Lung (tissue), 12 donors: ENCODE data around the gene MYLK2. TPM values are rescaled to one million over a fixed set of nuclear protein-coding genes. Genes with fewer than 3 reads are reported as not detected.

Experiments
- ATAC-seq: fragments of 200-7000 bp; cut with Tn5 transposase; one replicate; pipeline ENCODE4 v1.9.1; 2020; ENCODE audit warnings: moderate number of reproducible peaks; ENCODE audit not compliant: insufficient read depth, low FRiP score
- DNase-seq, 3 donors: peaks; one replicate each; pipeline ENCODE4 v3.0.0-alpha.2; 2013 to 2017
- H3K27ac ChIP-seq, 2 donors: one replicate each; pipeline ENCODE4 v1.5.1; 2013; ENCODE audit warnings: mild to moderate bottlenecking in 2 of 2, moderate library complexity in 2 of 2, control low read depth in 1 of 2, inconsistent platforms in 1 of 2, low read depth in 1 of 2, low read length in 1 of 2
- H3K27me3 ChIP-seq, 3 donors: one replicate each; pipeline ENCODE4 v1.5.1; 2013; ENCODE audit warnings: low read length in 2 of 3; ENCODE audit not compliant: control insufficient read depth in 3 of 3, insufficient read depth in 3 of 3
- H3K36me3 ChIP-seq, 4 donors: one replicate each; pipeline ENCODE4 v1.5.1; 2013; ENCODE audit warnings: low read length in 4 of 4, mild to moderate bottlenecking in 1 of 4, moderate library complexity in 1 of 4; ENCODE audit not compliant: control insufficient read depth in 4 of 4, insufficient read depth in 4 of 4
- H3K4me1 ChIP-seq, 5 donors: one replicate each; pipeline ENCODE4 v1.5.1; 2013; ENCODE audit warnings: low read length in 5 of 5, mild to moderate bottlenecking in 2 of 5, moderate library complexity in 1 of 5; ENCODE audit not compliant: control insufficient read depth in 5 of 5, insufficient read depth in 5 of 5
- H3K4me3 ChIP-seq: one replicate; pipeline ENCODE4 v1.5.1; 2013; ENCODE audit warnings: mild to moderate bottlenecking, control low read depth, moderate library complexity
- H3K9ac ChIP-seq, 2 donors: one replicate each; pipeline ENCODE4 v1.5.1; 2013; ENCODE audit warnings: low read length in 2 of 2, control low read depth in 1 of 2; ENCODE audit not compliant: insufficient read depth in 1 of 2
- H3K9me3 ChIP-seq, 4 donors: one replicate each; pipeline ENCODE4 v1.5.1; 2013; ENCODE audit warnings: low read length in 3 of 4, mild to moderate bottlenecking in 1 of 4, moderate library complexity in 1 of 4; ENCODE audit not compliant: control insufficient read depth in 4 of 4, insufficient read depth in 3 of 4
- WGBS, 2 donors: extraction: QIAGEN DNeasy Blood & Tissue Kit; methylation state at CpG; one replicate each; pipeline ENCODE4 v1.1.7; 2013; 5-methylcytosine and 5-hydroxymethylcytosine counted together
- polyA plus RNA-seq, 2 donors: library from polyadenylated mRNA; stranded (reverse); fragments of 200-250 nt; gene quantifications; one replicate each; pipeline ENCODE4 v1.2.1, GENCODE V29; 2013
- total RNA-seq, 2 donors: library from RNA; depleted of rRNA in 1 of 2; stranded (reverse); fragments of >200 nt in 1 of 2; gene quantifications; one replicate each; pipeline ENCODE4 v1.2.1, GENCODE V29; 2014 to 2021
- TF ChIP-seq, protein P1 (sequence below): IDR thresholded peaks from 2 replicates; pipeline ENCODE4 v1.5.1; 2012; ENCODE audit warnings: mild to moderate bottlenecking; ENCODE audit errors: control extremely low read depth, extremely low read depth
- donor health status: control.
- donor health status: control.
- donor health status: Bipolar disorder and iron deficiency.
- donor health status: healthy.
- donor health status: DM: yes; HTN: yes; CAD: no.

MYLK2 gene
- total and polyA plus RNA-seq, 4 donors: 0.06 to 0.28 (median 0.26) TPM; not detected in 1

DNA sequence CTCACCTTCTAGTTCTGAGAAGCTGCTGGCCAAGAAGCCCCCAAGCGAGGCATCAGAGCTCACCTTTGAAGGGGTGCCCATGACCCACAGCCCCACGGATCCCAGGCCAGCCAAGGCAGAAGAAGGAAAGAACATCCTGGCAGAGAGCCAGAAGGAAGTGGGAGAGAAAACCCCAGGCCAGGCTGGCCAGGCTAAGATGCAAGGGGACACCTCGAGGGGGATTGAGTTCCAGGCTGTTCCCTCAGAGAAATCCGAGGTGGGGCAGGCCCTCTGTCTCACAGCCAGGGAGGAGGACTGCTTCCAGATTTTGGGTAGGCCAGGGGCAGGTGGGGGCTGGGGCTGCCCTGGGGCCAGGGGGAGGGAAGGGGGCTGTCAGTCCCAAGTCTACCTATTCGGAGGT, 2.3 kb downstream of the MYLK2 start:
- 52 to 58% methylated on average over 5 of the region's 5 CpGs for WGBS, 2 donors
- H3K9me3 ChIP-seq: no peaks in the 10 kb centered on the region
- no peaks in the 10 kb centered on the region for H3K36me3 ChIP-seq
- TF ChIP-seq, protein P1, sequence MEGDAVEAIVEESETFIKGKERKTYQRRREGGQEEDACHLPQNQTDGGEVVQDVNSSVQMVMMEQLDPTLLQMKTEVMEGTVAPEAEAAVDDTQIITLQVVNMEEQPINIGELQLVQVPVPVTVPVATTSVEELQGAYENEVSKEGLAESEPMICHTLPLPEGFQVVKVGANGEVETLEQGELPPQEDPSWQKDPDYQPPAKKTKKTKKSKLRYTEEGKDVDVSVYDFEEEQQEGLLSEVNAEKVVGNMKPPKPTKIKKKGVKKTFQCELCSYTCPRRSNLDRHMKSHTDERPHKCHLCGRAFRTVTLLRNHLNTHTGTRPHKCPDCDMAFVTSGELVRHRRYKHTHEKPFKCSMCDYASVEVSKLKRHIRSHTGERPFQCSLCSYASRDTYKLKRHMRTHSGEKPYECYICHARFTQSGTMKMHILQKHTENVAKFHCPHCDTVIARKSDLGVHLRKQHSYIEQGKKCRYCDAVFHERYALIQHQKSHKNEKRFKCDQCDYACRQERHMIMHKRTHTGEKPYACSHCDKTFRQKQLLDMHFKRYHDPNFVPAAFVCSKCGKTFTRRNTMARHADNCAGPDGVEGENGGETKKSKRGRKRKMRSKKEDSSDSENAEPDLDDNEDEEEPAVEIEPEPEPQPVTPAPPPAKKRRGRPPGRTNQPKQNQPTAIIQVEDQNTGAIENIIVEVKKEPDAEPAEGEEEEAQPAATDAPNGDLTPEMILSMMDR: no peak
- no peak overlapping the region for H3K27ac ChIP-seq
- no peak overlapping the region for H3K9ac ChIP-seq
- DNase-seq (no peak), ATAC-seq (no peak)
- peaks cover 0 to 15% (median 3%) of the 10 kb centered on the region in 5 donors for H3K4me1 ChIP-seq
- H3K4me3 ChIP-seq: no peak overlapping the region
- H3K27me3 ChIP-seq: no peaks in the 10 kb centered on the region

DNA sequence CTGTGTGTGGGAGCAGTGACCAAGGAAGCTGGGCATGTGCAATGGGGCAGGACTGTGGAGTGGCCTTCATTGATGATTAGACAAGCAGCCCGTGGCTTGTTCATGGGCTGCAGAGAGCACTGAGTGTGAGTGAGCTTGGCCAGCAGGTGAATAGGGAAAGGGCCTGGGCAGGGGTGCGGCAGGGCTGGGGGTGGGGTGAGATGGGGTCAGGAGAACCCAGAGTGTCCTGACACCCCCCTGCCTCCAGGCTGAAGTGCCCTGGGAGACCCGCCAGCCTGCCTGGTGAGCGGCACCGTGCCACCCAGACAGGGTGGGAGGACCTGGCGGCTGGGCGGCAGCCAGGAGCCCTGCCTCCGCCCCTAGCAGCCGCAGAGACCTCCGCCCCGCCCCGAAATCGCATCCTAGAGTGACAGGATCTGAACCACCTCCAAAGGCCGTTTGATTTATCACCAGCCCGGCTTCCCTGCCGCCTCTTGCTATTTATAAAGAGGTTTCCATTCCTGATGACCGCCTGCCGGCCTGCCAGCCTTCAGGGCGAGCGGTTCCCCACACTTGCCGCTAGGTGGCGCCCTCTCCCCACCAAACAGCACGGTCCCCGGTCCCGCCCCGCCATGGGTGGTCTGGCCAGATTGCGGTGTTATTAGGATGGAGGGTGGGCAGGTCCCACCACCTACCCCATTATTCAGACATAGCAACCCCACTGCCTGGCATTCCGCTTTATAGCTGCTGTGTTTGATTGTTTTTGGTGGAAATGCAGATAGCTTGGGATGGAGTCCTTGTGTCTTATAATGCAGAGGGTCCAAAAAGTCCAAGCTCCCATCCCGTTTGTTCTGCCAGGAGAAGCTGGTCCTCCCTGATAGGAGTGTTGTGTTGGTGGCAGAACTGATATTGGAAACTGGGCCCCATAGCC, 3.5 kb downstream of the MYLK2 start:
- ATAC-seq (peak; percentile 89), DNase-seq (peak; percentile 82 to 87 (median 84))
- H3K4me3 ChIP-seq: no peak overlapping the region
- no peaks in the 10 kb centered on the region for H3K9me3 ChIP-seq
- TF ChIP-seq, protein P1: peak; percentile 95
- H3K36me3 ChIP-seq: no peaks in the 10 kb centered on the region
- peak overlapping the region in 1 of 2 donors; percentile 51 for H3K9ac ChIP-seq
- H3K27ac ChIP-seq: peak overlapping the region in 1 of 2 donors; percentile 16
- 7% methylated on average over 21 to 29 of the region's 29 CpGs for WGBS, 2 donors
- H3K4me1 ChIP-seq: peaks cover 0 to 15% (median 3%) of the 10 kb centered on the region in 5 donors
- H3K27me3 ChIP-seq: no peaks in the 10 kb centered on the region

DNA sequence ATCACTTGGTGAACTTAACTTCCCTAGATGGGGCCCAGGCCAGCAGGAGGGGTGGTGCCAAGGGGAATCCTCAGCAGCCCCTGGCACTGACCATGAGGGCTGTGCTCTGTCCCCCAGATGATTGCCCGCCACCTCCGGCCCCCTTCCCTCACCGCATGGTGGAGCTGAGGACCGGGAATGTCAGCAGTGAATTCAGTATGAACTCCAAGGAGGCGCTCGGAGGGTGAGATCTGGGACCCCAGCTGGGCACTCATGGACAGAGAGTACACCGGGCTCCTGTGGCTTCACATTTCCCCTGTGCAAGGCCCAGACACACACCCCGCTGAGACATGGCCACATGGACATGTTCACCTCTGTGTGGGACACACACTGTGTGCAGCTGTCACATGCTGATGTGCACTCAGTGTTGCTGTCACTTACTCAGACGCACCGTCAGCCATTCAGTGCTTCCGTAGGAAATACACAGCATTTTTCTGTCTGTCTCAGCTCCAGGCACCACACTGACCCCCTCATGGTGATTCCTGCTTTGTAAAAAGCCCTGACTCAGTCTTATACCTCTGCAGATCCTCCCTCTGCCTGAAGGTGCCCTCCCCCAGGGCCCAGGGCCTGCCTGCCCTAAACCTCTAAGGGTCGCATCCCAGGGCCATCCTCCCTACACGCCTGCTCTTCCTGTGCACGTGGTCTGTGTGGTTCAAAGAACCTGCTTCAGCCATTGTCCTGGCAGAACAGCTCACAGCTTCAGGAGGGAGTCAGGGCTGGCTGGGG, 4.4 kb downstream of the MYLK2 start:
- Histone ChIP-seq H3K4me1 (peaks cover 0 to 15% (median 3%) of the 10 kb centered on the region in 5 donors), H3K27me3 (no peaks in the 10 kb centered on the region), H3K27ac (no peak overlapping the region), H3K36me3 (no peaks in the 10 kb centered on the region), H3K4me3 (no peak overlapping the region), H3K9ac (peak overlapping the region in 1 of 2 donors; percentile 51), H3K9me3 (no peaks in the 10 kb centered on the region)
- DNase-seq (peak; percentile 36 to 51 (median 50)), ATAC-seq (no peak)
- WGBS, 2 donors: 63 to 68% methylated on average over 14 of the region's 14 CpGs
- TF ChIP-seq, protein P1: no peak
